HG03558 (cell line): Measurements from ENCODE around the gene SLC29A3.
"Not testable (repeated sequence)": the region's sequence is repeated elsewhere in the genome, so short reads cannot be mapped to it uniquely, and the experiment has no call there.

Source experiments
- ATAC-seq: cut with Tn5 transposase; IDR thresholded peaks from one replicate; pipeline ENCODE4 v1.9.1; 2021; ENCODE audit warnings: moderate number of reproducible peaks; ENCODE audit not compliant: unreplicated experiment; ENCODE audit errors: extremely low read depth

The SLC29A3 gene

DNA sequence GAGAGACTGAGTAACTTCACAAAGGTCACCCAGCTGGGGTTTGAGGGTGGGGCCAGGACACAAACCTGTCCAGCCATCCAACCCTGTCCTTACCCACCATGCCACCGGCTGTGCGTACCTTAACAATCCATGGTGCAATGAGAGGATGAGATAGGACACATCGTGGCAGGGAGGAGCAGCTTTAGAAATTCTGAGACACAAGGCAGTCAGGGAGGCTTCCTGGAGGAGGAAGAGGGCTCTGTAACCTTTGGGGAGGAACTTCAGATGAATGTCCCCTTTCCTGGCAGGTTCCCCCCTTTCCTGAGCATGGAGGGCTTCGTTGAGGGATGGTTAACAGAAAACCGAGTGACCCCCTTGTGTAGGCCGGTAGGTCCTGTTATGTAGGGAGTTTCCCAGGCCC lies 35.6 kb upstream of the SLC29A3 start:
- ATAC-seq = no peak

DNA sequence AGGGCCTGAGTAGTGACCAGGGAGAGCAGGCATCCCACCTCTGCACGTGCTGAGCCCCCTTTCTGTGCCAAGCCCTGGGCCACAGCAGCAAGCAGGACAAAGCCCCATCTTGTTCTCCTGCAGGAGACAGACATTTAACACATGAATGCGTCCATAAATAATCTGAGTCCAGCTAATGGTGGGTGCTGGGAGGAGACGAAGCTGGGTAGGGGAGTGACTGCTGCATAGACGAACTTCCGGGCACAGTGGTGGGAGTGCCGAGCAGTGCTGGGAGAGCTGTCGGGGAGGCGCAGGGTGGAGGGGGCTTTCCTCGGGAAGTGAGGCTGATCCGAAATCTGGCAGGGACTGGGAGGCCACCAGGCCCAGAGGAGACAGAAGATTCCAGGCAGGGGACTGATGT lies 35.2 kb upstream of the SLC29A3 start:
- ATAC-seq = no peak

DNA sequence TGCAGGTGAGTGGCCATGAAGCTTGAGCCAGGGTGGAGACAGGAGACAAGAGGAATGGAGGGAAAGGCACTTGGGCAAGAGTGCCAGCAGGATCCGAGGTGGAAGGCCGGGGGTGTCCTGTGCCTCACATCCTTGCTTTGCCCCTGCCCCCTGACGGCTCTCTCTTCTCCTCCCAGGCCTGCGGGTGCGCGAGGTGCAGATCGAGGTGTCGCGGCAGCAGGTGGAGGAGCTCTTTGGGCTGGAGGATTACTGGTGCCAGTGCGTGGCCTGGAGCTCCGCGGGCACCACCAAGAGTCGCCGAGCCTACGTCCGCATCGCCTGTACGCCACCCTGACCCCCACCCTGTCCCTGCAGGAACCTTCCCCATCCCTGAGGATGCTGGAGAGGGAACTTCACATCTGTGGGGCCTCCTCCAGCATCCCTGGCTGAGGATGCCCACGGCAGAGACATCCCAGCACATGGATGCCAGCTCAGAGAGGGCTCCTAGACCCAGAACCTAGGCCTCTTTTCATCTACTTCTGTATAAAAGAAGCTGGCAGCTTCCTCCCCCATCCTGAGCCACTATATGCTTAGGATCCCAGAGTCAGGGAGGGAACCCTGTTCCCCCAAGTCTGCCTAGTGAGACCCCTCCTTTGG lies 34.4 kb upstream of the SLC29A3 start:
- no peak for ATAC-seq

DNA sequence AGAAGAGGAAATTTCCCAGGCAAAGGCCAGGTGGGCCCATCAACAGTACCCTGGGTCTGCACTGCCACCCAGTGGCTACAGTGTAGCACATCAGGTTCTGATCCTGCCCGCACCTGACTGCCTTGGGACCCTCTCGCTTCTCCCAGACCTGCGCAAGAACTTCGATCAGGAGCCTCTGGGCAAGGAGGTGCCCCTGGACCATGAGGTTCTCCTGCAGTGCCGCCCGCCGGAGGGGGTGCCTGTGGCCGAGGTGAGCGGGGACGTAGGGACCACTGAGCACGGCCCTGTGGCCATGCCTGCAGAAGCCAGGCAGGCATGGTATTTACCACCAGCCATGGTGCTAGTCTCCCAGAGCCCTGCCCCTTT lies 33.9 kb upstream of the SLC29A3 start:
- no peak for ATAC-seq

DNA sequence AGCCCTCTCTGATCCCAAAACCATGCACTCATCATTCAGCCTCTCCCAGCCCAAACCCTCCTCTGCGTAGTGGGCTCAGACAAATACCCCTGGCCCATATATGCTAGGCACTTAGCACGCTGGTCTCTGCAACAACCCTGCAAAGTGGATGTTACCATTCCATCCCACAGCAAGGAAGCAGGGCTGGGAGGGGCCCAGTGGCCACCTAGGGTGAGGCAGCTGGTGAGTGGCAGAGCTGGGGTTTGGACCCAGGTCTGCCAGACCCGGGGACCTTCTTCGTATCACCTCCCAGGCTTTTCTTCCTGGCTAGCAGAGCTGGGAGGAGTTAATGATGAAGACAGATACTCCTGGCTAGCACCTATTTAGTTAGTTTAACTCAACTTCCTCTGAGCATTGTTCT lies 33.1 kb upstream of the SLC29A3 start:
- no peak for ATAC-seq

DNA sequence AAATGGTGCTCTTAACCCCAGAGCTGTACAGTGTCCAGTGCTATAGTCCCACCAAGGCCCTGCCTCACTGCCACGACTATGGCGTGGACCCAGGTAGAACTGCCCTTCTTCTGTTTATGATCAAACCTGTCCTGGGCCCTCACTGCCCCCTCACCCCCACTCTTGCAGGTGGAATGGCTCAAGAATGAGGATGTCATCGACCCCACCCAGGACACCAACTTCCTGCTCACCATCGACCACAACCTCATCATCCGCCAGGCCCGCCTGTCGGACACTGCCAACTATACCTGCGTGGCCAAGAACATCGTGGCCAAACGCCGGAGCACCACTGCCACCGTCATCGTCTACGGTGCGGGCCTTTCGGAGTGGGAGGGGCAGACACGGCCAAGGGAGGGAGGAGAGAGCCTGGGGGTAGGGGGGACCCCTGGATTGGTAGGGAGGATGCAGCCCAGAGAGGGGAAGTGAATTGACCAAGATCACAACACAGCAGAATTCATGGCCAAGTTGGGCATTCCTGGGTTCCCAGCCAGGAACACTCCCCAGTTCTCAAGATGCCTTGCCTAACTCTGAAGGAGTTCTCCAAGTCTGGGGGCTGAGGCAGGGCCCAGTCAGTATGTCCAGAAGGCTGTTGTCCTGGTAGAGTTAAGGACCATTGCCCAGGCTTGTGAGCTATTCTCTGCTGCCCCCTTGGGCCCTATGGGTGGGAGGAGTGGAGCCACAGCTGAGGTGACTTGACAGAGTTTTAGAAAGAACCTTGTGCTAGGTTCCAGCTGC lies 32.4 kb upstream of the SLC29A3 start:
- ATAC-seq = no peak

DNA sequence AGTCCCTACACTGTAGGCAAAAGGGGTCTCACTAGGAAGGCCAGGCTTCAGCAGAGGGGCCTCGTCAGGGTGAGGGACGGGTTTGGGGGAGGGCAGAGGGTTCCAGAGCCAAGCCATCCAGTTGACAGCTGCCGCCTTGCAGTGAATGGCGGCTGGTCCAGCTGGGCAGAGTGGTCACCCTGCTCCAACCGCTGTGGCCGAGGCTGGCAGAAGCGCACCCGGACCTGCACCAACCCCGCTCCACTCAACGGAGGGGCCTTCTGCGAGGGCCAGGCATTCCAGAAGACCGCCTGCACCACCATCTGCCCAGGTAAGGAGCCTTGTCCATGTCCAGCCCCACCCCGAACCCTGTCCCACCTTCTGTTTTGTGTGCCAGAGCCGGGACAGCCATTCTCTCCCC lies 31.6 kb upstream of the SLC29A3 start:
- ATAC-seq = no peak

DNA sequence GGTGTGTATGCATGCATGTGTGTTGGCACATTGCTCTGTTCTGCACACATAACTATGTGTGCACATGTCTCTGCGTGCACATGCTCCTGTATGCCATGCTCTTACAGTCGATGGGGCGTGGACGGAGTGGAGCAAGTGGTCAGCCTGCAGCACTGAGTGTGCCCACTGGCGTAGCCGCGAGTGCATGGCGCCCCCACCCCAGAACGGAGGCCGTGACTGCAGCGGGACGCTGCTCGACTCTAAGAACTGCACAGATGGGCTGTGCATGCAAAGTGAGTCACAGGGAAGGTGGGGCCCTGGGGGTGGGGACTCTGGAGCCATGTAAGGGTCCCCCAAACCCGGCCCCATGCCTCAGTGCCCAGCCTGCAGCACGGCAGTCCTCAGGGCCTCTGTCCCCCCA lies 30.6 kb upstream of the SLC29A3 start:
- no peak for ATAC-seq

DNA sequence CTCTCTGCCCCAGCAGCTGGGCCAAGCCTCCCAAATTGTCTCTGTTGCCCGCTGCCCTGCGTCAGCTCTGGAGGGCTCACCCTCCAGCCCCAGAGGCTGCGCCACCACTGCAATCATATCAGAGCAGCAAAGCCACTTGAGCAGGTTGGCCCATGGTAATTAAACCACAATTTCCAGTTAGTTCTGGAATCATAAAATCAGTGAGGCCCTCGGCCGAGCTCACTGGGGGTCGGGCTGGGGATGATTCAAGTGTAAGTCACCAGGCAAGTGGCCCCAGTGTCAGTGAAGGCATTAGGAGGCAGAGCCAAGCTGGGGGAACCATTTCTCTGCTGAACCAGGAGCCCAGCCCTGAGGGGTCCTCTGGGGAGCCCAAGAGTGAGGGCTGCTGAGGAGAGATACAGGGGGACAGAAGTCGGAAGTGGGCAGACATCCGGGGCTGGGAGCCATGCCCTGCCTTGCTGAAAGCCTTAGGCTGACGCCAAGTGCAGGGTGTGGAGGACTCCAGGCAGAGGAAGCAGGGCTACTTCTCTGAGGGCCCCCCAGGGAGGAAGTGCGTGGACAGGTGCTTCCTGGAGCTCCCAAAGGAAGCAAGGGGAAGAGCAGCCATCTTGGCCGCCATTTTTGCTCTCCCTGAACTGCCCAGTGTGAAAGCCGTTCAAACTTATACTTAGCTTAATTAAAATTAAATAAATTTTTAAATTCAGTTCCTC lies 29.5 kb upstream of the SLC29A3 start:
- no peak for ATAC-seq

DNA sequence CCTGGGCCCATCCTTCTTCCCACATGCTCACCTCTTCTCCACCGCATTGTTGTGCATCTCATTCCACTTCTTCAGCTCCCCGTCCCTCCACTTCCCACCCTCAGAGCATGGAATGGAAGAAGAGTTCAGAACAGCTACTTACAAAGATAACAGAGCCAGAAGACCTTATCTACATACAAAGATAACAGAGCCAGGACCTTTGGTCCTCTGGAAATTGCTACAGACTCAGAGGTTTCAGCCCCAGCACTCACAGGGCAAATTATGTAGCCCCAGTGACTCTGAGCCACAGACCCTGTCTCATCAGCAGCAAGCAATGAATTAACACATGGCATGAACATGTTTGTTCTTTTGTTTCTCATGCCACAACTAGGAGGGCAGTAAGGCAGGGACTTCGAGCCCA lies 28.7 kb upstream of the SLC29A3 start:
- no peak for ATAC-seq

DNA sequence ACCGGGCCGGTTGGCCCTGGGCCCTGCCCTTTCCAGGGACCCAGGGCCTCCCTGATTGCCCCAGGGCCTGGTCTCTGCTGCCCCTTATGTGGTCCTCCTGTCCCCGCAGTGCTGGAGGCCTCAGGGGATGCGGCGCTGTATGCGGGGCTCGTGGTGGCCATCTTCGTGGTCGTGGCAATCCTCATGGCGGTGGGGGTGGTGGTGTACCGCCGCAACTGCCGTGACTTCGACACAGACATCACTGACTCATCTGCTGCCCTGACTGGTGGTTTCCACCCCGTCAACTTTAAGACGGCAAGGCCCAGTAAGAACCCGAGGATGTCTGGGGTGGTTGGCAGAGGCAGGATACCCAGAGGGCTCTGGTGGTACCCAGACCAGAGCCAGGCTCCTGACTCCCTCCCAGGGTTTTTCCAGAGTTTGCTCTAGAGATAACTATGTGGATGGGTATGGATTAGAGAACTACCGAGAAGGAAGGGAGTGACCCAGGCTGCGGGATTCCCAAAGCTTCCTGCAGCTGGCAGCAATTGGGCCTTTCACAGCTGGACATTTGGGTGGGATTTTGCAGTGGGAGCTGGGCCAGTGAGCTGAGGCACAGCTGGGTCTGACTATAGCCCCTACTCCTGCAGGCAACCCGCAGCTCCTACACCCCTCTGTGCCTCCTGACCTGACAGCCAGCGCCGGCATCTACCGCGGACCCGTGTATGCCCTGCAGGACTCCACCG lies 28.1 kb upstream of the SLC29A3 start:
- no peak for ATAC-seq

DNA sequence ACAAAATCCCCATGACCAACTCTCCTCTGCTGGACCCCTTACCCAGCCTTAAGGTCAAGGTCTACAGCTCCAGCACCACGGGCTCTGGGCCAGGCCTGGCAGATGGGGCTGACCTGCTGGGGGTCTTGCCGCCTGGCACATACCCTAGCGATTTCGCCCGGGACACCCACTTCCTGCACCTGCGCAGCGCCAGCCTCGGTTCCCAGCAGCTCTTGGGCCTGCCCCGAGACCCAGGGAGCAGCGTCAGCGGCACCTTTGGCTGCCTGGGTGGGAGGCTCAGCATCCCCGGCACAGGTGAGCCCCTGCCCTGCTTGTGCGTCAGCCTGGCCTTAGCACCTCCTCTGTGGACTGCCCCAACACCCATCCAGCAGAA lies 27.5 kb upstream of the SLC29A3 start:
- no peak for ATAC-seq

DNA sequence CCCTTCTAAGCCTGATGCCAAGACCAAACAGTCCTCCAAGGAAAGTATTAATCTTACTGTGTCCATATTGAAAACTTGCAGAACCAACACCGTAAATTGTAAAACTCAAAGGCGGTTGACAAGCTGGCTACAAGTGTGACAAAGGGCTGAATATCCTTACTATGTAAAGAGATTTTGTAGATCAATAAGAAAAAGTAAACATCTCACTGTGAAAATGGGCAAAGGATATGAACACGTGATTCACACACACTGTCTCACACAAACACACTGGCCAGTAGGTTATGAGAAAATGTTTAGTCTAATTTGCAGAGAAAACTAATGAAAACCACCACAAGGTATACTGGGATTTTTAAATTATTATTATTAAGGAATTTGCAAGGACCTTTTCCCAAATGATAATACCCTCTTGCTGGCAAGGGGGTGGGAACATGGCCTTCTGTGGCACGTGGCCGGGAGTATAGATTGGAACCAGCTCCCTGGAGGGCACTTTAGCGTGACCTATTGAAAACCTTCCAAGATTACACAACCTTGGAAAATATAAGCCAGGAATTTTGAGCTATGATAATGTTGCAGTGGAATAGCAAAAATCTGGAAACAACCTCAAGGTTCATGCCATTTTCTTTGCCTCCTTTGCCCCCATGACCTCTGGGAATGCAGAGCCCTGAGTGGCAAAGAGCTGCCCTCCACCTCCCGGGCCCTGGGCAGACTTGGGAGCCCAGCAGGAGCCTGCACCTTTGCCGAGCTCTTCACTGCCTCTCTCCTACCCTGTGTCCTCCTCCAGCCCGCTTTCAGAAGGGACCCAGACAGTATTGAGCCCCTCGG lies 26.2 kb upstream of the SLC29A3 start:
- ATAC-seq = no peak

DNA sequence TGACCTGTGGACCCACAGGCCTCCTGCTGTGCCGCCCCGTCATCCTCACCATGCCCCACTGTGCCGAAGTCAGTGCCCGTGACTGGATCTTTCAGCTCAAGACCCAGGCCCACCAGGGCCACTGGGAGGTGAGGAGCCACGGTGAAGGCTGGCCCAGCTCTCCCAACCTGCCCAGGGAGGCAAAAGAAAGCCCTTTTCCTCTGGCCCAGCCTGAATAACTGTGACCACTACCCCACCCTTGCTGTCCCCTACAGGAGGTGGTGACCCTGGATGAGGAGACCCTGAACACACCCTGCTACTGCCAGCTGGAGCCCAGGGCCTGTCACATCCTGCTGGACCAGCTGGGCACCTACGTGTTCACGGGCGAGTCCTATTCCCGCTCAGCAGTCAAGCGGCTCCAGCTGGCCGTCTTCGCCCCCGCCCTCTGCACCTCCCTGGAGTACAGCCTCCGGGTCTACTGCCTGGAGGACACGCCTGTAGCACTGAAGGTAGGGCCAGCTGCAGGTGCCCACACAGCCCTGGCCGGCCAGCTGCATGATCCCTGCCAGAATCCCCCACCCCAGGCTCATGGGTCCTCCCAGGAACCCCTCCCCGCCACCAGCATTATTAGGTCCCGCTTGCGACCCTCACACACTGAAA lies 25.5 kb upstream of the SLC29A3 start:
- ATAC-seq = no peak

DNA sequence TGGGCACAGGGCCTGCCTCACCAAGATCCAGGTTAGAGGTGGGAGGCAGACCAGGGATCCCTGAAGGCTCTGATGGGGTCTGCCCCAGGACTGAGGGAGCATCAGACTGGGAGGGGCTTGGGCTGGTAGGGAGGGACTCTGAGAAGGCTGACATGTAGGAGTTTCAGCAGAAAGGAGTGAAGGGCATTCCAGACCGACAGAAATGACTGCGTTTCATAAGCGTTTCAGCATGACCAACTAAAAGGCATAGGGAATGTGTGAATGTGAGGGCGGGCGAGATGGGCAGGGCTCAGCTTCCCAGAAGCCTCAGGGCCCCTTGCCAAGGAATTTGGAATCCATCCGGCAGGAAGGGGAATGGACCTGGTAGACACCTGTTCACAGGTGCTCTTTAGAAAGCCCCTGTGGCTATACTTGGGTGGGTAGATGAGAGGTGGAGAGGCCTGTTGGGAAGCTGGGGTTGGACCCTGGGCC lies 24.9 kb upstream of the SLC29A3 start:
- ATAC-seq = no peak

DNA sequence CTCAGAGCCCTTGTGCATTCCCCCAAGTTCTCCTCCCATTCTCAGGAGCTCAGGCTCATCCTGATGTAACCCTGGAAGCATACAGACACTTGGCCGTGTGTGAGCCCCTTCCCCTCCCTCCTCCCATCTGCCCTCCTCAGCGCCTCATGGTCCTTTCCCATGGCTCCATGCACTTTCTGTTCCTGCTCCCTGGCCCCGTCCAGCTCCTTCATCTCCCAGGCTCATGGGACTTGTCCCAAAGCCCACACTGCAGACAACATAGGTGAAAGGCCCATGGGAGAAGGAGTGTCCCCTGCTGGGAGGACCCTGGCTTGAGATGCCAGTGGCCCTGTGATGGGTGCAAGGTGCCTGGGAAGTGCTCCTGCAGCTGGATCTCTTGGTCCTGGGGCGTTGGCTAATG lies 24.2 kb upstream of the SLC29A3 start:
- ATAC-seq = no peak

DNA sequence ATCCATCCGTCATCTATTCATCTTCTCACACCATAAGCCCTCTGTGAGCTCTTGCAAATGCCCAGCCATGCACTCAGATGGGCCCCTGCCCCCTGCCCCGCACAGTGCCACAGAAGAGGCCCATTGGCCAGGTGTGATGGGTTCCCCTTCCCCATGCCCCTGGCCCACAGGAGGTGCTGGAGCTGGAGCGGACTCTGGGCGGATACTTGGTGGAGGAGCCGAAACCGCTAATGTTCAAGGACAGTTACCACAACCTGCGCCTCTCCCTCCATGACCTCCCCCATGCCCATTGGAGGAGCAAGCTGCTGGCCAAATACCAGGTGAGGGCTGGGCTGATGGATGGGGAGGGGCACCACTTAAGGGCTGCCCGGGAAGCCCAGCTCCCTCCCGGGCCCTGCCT lies 23.4 kb upstream of the SLC29A3 start:
- ATAC-seq = no peak

DNA sequence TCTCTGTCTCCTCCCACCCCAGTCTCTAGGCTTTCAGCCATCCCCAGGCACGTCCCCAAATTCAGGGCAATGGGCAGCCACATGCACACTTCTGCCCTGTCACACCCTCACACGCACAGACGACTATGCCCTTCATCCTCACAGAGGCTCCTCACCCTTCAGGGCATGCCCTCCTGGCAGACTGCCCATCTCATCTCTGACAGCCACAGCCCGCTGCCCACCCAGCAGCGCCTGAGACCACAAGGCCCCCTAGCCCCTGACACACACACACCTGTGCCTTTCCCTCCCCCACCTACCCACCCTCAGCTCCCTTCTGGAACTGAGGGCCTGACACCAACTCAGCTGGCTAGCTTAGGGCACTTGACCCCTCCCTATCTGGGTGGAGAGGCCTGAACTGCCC lies 23.0 kb upstream of the SLC29A3 start:
- no peak for ATAC-seq

DNA sequence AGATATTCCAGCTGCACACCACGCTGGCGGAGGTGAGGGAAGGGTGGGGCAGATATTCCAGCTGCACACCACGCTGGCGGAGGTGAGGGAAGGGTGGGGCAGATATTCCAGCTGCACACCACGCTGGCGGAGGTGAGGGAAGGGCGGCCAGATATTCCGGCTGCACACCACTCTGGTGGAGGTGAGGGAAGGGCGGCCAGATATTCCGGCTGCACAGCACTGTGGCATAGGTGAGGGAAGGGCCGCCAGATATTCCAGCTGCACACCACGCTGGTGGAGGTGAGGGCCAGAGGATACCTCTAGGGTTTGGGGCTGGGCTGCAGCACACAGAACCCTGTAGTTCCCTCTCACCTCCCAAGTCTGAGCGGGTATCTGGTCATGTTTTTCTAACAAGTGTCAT lies 22.2 kb upstream of the SLC29A3 start:
- ATAC-seq = not testable (repeated sequence)

DNA sequence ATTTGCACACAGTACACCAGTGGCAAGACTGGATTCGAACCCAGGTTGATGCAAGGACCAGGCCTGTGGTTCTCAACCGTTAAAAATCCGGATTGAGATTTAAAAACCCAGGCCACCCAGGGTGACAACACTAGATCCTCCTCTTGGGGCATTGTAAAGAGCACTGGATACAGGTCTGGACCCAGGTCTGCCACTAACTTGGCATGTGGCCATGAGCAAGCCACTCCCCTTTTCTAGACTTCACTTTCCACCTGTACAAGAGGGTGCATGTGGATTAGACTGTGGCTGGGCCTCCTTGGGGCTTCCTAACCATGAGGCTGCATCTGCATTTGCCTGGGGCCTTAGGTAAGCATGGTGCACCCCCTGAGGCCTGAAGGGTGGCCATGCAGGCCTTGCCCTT lies 21.7 kb upstream of the SLC29A3 start:
- ATAC-seq = no peak
